Mammary epithelial cell (primary cell): ENCODE data around the gene IGFBP6.

Source experiments
- CTCF ChIP-seq, 2 donors: IDR thresholded peaks in 1 of 2; conservative IDR thresholded peaks in 1 of 2; 2 replicates each; pipeline ENCODE4 v1.5.1; 2011 to 2012; ENCODE audit warnings: inconsistent platforms in 2 of 2, low read length in 2 of 2, mild to moderate bottlenecking in 2 of 2, control low read depth in 1 of 2, low read depth in 1 of 2; ENCODE audit not compliant: insufficient read depth in 1 of 2; ENCODE audit errors: extremely low read depth in 1 of 2
- EZH2 ChIP-seq: IDR thresholded peaks from 2 replicates; pipeline ENCODE4 v1.6.1; 2012; ENCODE audit warnings: low read length, inconsistent platforms, borderline replicate concordance

- TF ChIP-seq CTCF (conservative IDR thresholded peaks at IDR 0.05 in 1 of 2, IDR thresholded peaks at IDR 0.05 in 1 of 2; ENCODE audit: extremely low read depth in 1 of 2, insufficient read depth in 1 of 2, low read depth in 1 of 2, low read length in 2 of 2) (no peak), EZH2 (no peak)
These were observed 33.5 kb upstream of the IGFBP6 start for GRCh38 chr12:53063708-53064612.
